GM19468 (cell line): ENCODE results near the gene C5AR1.
"Not testable (repeated sequence)": the region's sequence is repeated elsewhere in the genome, so short reads cannot be mapped to it uniquely, and the experiment has no call there.

ENCODE experiments used
- ATAC-seq: cut with Tn5 transposase; IDR thresholded peaks from one replicate; pipeline ENCODE4 v1.9.1; 2021; ENCODE audit warnings: mild to moderate bottlenecking, moderate library complexity, moderate number of reproducible peaks; ENCODE audit not compliant: unreplicated experiment; ENCODE audit errors: extremely low read depth

Gene C5AR1

DNA sequence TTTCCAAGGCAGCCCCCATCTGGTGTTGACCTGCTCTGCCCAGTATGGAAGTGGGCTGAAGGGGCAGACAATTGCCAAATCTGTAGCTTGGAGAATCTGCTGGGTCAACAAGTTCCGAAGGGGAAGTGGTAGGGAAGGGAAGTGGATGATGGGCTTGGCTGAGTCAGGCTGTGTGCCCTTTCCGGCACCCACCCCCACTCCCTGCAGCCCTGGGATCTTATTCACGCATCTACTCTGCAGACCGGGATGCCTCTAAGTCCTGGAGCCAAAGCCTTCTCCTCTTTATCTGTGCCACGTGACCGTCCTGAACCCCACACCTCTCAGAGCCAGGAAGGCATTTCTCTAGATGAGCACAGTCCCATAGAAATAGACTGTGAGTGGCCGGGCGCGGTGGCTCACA lies 14.8 kb downstream of the C5AR1 start:
- ATAC-seq: no peak

GRCh38 chr19:47330466-47330869 lies 20.8 kb downstream of the C5AR1 start:
- no peak for ATAC-seq

DNA sequence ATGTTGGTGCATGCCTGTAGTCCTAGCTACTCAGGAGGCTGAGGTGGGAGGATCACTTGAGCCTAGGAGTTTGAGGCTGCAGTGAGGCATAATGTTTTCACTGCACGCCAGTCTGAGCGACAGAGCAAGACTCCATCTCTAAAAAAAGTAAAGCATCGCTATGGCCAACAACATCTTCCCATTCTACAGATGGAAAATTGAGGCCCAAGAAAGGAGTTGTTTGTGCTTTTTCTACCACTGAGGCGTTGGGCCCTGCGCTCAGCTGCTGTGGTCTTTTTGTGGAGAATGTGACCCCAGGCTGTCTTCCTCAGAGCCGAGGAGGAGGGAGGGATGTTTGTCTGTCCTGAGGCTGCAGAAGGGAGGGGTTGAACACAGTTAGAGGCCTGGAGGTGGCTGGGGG lies 21.8 kb downstream of the C5AR1 start:
- no peak for ATAC-seq

DNA sequence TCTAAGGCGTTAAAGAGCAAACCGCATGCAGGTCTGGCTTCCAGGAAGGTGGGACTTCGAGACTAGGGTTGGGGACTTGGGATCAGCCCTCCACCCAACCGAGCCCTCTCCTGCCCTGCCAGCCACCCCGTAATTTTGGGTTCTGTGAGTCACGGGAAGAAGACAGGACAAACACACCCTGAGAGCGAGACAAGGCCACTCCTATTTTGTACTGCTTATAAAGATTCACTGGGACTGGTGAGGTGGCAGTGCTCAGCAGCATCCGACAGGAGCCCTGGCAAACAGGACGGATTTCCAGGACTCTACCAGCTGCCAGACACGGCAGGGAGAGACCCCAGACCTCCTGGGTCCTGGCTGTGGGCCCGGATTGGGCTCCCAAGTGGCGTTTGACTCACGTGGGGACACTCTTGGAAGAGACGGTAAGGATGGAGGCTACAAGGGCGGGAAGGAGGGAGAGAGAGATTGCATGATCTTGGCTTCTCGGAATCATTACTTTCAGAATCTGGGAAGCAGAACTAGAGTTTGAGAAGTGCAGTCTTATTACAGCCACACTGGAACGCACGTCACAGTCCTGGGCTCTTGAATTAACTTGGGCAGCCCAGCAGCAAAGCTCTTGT lies 22.4 kb downstream of the C5AR1 start, which contains the start of gene C5AR2:
Gene C5AR2, plus strand, starts transcription at position 245 of the 617 bp plus-strand sequence. CDS start 8,625 bp downstream, outside the sequence.
- no peak for ATAC-seq

DNA sequence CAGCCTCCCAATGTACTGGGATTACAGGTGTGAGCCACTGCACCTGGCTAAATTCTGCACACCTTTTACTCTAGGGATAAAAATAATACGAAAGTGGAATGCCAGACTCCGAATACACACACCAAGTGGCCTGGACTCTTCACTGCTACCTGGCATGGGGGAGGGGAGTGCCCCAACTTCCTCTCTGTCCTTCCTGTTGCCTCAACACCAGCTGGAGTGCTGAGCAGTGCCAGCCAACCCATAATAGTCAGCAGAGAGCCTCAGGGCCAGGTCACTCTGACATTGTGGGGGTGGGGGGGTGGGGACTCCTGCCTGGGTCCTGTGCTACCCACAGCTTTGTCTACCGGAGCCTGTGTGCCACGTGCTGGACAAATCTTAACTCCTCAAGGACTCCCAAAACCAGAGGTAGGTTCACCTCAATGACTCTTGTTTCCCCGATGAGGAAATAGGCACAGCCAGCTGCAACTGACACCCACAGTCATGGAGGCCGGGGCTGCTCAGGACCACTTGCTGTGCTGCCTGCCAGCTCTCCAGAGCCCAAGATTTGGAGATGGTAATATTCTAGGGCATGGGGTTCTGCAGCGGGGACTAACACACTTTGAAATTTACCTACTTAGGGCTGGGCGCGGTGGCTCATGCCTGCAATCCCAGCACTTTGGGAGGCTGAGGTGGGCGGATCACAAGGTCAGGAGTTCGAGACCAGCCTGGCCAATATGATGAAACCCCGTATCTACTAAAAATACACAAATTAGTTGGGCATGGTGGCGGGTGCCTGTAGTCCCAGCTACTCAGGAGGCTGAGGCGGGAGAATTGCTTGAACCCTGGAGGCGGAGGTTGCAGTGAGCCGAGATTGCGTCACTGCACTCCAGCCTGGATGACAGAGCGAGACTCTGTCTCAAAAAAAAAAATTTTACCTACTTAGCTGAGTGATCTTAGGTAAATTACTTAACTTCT lies 27.4 kb downstream of the C5AR1 start:
- ATAC-seq: not testable (repeated sequence)

DNA sequence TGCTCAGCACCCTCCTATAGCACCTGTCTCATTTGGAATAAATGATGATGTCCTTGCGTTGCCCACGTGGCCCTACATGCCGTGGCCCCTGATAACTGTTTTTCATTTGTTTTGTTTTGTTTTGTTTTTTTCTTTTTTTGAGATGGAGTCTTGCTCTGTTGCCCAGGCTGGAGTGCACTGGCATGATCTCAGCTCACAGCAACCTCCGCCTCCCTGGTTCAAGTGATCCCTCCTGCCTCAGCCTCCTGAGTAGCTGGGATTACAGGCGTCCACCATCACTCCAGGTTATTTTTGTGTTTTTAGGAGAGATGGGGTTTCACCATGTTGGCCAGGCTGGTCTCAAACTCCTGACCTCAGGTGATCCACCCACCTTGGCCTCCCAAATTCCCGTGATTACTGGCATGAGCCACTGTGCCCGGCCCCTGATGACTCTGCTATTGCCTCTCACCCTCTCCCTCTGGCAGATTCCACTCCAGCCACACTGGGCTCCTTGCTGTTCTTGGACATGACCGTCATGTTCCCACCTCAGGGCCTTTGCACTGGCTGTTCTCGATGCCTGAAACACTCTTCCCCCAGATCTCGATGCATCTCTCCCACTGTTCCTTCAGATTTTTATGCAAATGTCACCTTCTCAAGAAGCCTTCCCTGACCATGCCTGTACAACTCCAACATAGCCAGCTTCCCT lies 29.7 kb downstream of the C5AR1 start:
- no peak for ATAC-seq

- ATAC-seq: no peak
Observed at GRCh38 chr19:47340477-47341208, 31.0 kb downstream of the C5AR1 start.

GRCh38 chr19:47341734-47342133 lies 32.1 kb downstream of the C5AR1 start:
- no peak for ATAC-seq

DNA sequence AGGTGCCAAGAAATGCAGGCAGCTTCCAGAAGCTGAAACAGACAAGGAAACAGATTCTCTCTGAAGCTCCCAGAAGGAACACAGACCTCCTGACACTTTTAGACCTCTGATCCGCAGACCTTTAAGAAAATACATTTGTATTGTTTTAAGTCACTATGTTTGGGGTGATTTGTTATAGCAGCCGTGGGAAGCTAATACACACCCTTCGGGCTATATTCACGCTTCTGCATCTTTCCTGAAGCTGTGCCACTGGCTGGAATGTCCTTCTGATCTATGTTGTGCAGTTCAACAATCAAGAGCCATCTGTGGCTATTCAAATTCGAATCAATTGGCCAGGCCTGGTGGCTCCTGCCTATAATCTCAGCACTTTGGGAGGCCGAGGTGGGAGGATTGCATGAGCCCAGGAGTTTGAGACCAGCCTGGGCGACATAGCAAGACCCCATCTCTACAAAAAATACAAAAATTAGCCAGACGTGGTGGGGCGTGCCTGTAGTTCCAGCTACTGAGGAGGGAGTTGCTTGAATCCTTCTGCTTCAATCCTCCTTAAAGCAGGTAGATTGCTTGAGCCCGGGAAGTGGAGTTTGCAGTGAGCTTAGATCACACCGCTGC lies 33.6 kb downstream of the C5AR1 start:
- ATAC-seq: no peak

GRCh38 chr19:47344425-47344824 lies 34.8 kb downstream of the C5AR1 start:
- ATAC-seq: no peak

DNA sequence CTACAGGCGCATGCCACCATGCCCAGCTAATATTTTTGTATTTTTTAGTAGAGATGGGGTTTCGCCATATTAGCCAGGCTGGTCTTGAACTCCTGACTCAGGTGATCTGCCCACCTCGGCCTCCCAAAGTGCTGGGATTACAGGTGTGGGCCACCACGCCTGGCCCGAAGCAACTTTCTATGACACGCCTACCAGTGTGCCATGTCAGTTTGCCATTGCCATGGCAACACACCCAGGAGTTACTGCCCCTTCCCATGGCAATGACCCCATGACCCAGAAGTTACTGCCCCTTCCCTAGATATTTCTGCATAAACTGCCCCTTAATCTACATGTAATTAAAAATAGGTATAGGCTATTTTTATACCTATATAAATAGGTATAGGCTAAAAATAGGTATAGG lies 36.4 kb downstream of the C5AR1 start:
- not testable (repeated sequence) for ATAC-seq

DNA sequence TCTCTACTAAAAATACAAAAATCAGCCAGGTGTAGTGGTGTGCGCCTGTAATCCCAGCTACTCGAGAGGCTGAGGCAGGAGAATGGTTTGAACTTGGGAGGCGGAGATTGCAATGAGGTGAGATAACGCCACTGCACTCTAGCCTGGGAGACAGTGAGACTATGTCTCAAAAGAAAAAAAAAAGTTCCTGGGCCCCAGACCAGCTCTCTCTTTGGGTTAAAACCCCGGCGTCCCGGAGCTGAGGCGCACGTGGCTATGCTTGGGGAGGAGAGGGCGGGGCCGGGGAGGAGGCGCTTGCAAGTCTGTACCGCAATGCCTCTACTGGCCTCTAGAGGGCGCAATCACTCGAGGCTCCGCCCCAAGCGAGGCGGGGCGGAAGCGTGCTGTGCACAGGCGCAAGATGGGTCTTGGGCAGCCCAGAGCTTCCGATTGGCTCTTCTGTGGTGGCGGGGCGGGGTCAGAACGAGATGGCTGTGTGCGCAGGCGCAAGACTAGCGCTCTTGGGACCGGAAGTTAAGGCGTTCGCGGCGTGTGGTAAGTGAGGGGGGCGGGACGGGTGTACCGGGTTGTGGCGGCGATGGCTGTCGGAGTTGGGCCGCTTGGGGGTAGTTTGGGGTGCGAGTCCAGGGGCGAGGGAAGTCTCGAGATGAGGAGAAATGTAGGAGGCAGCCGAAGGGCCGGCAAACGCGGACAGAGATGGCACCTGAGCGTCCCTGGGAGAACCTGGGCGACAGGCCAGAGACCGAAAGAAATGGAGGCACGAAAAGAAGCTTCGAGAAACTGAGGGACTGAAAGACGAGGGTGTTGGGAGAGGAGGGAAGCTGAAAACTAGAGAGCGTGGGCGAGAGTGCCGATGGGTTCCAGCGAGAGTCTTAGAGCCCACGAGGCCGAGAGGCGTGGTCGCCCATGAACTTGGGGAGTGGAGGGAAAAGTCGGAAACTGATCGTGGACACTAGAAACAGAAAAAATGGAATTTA lies 39.4 kb downstream of the C5AR1 start, which contains the start of gene DHX34:
Gene DHX34, plus strand, starts transcription at position 497 of the 977 bp plus-strand sequence. CDS start 3,716 bp downstream, outside the sequence.
- ATAC-seq: peak; percentile 83

DNA sequence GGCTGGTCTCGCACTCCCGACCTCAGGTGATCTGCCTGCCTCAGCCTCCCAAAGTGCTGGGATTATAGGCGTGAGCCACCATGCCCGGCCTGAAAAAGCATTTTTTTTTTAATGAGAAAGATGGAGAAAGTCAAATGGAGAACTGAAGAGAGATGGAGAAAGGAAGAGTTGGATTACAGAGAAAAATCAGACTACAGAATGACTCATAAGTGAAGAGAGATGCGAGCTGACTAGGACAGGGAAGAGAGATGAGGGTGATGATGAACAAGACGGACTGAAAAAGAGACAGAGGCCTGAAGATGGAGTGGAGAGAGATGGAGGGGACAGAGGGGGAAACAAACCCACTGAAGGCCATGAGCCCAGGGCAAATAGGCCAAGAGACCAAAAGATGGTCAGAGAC lies 41.0 kb downstream of the C5AR1 start:
- no peak for ATAC-seq

GRCh38 chr19:47351548-47351947 lies 41.9 kb downstream of the C5AR1 start:
- no peak for ATAC-seq

- no peak for ATAC-seq
Observed at GRCh38 chr19:47352095-47352494, 42.4 kb downstream of the C5AR1 start.

- ATAC-seq: no peak
Observed at GRCh38 chr19:47353307-47353712, 43.6 kb downstream of the C5AR1 start.

- ATAC-seq: no peak
Observed at GRCh38 chr19:47356900-47357299, 47.2 kb downstream of the C5AR1 start.
